Inferior parietal cortex (tissue), 1 donor: Measurements from ENCODE around the gene AMDHD2.
"Not testable (repeated sequence)": the region's sequence is repeated elsewhere in the genome, so short reads cannot be mapped to it uniquely, and the experiment has no call there.

Source experiments
- DNase-seq: peaks from one replicate; pipeline ENCODE4 v3.0.0-alpha.2; 2016; ENCODE audit errors: extremely low spot score

The AMDHD2 gene

GRCh38 chr16:2520097-2520783 lies at the start of gene AMDHD2:
AMDHD2 (plus strand) TSS chr16:2520371; CDS start chr16:2520459, 88 bp downstream.
- peak; percentile 82 for DNase-seq

- no peak for DNase-seq
Observed at GRCh38 chr16:2470603-2471015, 49.6 kb upstream of the AMDHD2 start.

- DNase-seq: no peak
Observed at GRCh38 chr16:2471016-2471652, 49.0 kb upstream of the AMDHD2 start, which contains the start of gene NTN3. NTN3 (plus strand) TSS chr16:2471297; CDS start chr16:2471702, 405 bp downstream.

GRCh38 chr16:2471653-2472487 lies 48.3 kb upstream of the AMDHD2 start:
- no peak for DNase-seq

GRCh38 chr16:2472488-2472864 lies 47.7 kb upstream of the AMDHD2 start:
- no peak for DNase-seq

GRCh38 chr16:2472885-2473445 lies 47.2 kb upstream of the AMDHD2 start:
- DNase-seq: no peak

- no peak for DNase-seq
Observed at GRCh38 chr16:2473446-2473926, 46.7 kb upstream of the AMDHD2 start.

GRCh38 chr16:2473999-2474876 lies 45.9 kb upstream of the AMDHD2 start:
- no peak for DNase-seq

GRCh38 chr16:2474877-2475412 lies 45.2 kb upstream of the AMDHD2 start, which contains the start of gene TBC1D24:
TBC1D24 (plus strand) TSS chr16:2475127; CDS start chr16:2496149, 21,022 bp downstream.
- DNase-seq: peak; percentile 80

- no peak for DNase-seq
Observed at GRCh38 chr16:2475413-2476344, 44.5 kb upstream of the AMDHD2 start.

GRCh38 chr16:2476345-2476720 lies 43.8 kb upstream of the AMDHD2 start:
- no peak for DNase-seq

- DNase-seq: no peak
Observed at GRCh38 chr16:2476741-2477140, 43.4 kb upstream of the AMDHD2 start.

- DNase-seq: no peak
Observed at GRCh38 chr16:2477327-2477726, 42.8 kb upstream of the AMDHD2 start.

- no peak for DNase-seq
Observed at GRCh38 chr16:2478279-2478678, 41.9 kb upstream of the AMDHD2 start.

- DNase-seq: not testable (repeated sequence)
Observed at GRCh38 chr16:2479996-2480395, 40.2 kb upstream of the AMDHD2 start.

GRCh38 chr16:2480948-2481347 lies 39.2 kb upstream of the AMDHD2 start:
- no peak for DNase-seq

- DNase-seq: no peak
Observed at GRCh38 chr16:2481676-2482075, 38.5 kb upstream of the AMDHD2 start.

GRCh38 chr16:2482249-2482648 lies 37.9 kb upstream of the AMDHD2 start:
- no peak for DNase-seq

GRCh38 chr16:2482708-2483534 lies 37.2 kb upstream of the AMDHD2 start:
- DNase-seq: no peak
